Fibroblast of mammary gland (primary cell): ENCODE data around the gene KYNU.

Experiments used
- DNase-seq: peaks from one replicate; pipeline ENCODE4 v3.0.0-alpha.2; 2010; ENCODE audit warnings: low read depth
- H3K4me3 ChIP-seq: 2 replicates; pipeline ENCODE4 v1.5.1; 2011; ENCODE audit warnings: low read depth, mild to moderate bottlenecking, low read length, moderate library complexity; ENCODE audit not compliant: control insufficient read depth
- CTCF ChIP-seq: conservative IDR thresholded peaks from 2 replicates; pipeline ENCODE4 v1.5.1; 2011; ENCODE audit warnings: low read depth, low read length, inconsistent platforms; ENCODE audit not compliant: control insufficient read depth, insufficient read depth

Gene KYNU

GRCh38 chr2:142965443-142965842 is 88.0 kb downstream of the KYNU start:
- no peak overlapping the region for H3K4me3 ChIP-seq
- DNase-seq = peak; percentile 60
- no peak for TF ChIP-seq CTCF

- DNase-seq = peak; percentile 70
- no peak for TF ChIP-seq CTCF
- no peak overlapping the region for H3K4me3 ChIP-seq
These were observed 88.8 kb downstream of the KYNU start for GRCh38 chr2:142966284-142966683.

- H3K4me3 ChIP-seq = no peak overlapping the region
- TF ChIP-seq CTCF = no peak
- no peak for DNase-seq
These were observed 89.6 kb downstream of the KYNU start for GRCh38 chr2:142967060-142967459.

DNA sequence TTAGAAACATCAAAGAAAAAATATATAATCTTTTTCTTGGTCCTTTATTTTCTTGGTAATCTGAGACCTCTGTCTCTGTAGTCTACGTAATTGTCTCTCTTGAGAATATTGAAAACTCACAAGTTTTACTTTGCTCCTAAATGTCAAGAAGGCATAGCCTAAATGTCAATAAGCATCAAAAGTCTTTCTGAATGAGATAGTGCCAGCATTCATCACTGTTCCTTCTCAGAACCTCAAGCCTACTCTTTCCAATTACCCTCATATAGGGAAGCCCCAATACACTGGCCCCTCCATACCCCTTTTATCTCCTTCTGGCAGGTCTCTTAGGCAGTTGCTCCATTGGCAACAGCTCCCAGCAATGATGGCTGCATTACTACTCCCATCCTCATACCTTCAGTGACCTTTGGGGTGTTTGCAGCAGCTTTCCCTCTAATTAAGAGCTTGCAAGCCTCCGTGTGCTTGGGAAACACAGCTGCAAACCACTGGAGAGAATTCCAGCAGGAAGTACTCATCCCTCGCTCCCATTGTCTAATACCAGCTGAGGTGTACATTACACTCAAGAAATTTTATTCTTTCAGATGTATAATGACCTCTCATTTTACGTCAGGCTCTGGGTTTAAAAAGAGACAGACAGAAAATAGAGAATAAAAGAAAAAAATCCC is 95.8 kb downstream of the KYNU start:
- DNase-seq = peak; percentile 20
- H3K4me3 ChIP-seq = no peak overlapping the region
- no peak for TF ChIP-seq CTCF

- H3K4me3 ChIP-seq = no peak overlapping the region
- no peak for DNase-seq
- TF ChIP-seq CTCF = no peak
These were observed 96.4 kb downstream of the KYNU start for GRCh38 chr2:142973822-142974207.

DNA sequence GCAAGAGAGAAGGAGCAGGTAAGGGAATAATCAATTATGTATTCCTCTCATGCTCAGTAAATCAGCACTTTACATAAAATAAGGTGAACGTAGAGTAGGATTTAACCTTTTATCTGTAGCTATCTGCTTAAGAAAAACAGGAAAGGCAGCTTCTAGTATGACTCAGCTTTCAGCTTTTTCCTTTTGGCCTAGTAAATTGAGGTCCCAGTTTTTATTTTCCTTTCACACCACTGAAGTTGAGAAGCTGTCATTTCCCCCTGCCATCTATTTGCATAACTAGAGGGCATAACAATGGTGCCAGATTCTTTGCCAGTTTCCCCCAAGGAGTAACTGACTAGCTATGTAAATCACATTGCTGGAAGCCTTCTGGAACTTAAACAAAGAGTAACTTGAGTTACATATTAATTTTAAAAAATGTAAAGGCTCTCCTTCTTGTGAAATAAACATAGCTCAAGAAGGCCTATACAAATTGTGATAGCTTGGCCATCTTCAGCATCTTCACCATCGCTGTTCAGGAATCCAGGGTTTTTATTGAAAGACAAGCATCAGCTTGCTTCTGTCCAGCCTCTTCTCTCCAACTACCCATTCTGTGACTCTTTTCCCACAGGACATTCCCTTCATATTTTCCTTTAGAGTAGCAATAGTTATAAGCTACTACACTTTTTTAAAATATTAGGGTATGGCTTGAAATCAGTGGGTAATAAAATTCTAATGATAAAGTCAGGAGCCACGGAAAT is 97.0 kb downstream of the KYNU start:
- no peak overlapping the region for H3K4me3 ChIP-seq

More for the DNA sequence above, 97.0 kb downstream of the KYNU start:
- no peak for TF ChIP-seq CTCF
- peak; percentile 39 for DNase-seq
